Measurements from ENCODE around the gene JAZF1. TPM values are rescaled to one million over a fixed set of nuclear protein-coding genes. Genes with fewer than 3 reads are reported as not detected.

JAZF1 gene
- total RNA-seq, 2 donors from 2014 or later = 13.9 to 16.5 TPM

GRCh38 chr7:27971171-27971812 is 209.3 kb downstream of the JAZF1 start:
- Histone ChIP-seq H3K4me1 (ENCODE audit: control insufficient read depth in 1 of 2, low read depth in 2 of 2) (peaks cover 0 to 5% of the 10 kb centered on the region in 2 donors), H3K27me3 (replicated peaks; ENCODE audit: insufficient read depth) (no peaks in the 10 kb centered on the region), H3K4me3 (no peak overlapping the region), H3K36me3 (no peaks in the 10 kb centered on the region), H3K27ac (no peak overlapping the region), H3K9me3 (no peaks in the 10 kb centered on the region)
- DNase-seq (ENCODE audit: low spot score) (no peak), ATAC-seq (ENCODE audit: insufficient number of reproducible peaks, low FRiP score, low read depth) (no peak)
- TF ChIP-seq CTCF (IDR thresholded peaks at IDR 0.05) = no peak

- ATAC-seq (ENCODE audit: insufficient number of reproducible peaks, low FRiP score, low read depth) (no peak), DNase-seq (ENCODE audit: low spot score) (no peak)
- H3K27ac ChIP-seq = no peak overlapping the region
- H3K27me3 ChIP-seq (replicated peaks; ENCODE audit: insufficient read depth) = no peaks in the 10 kb centered on the region
- H3K36me3 ChIP-seq = no peaks in the 10 kb centered on the region
- peaks cover 0 to 5% of the 10 kb centered on the region in 2 donors for H3K4me1 ChIP-seq (ENCODE audit: control insufficient read depth in 1 of 2, low read depth in 2 of 2)
- no peak overlapping the region for H3K4me3 ChIP-seq
- no peaks in the 10 kb centered on the region for H3K9me3 ChIP-seq
- no peak for TF ChIP-seq CTCF (IDR thresholded peaks at IDR 0.05)
Observed at GRCh38 chr7:27970350-27970749, 210.2 kb downstream of the JAZF1 start.

GRCh38 chr7:27969346-27969745 is 211.2 kb downstream of the JAZF1 start:
- no peak for DNase-seq (ENCODE audit: low spot score)
- H3K27ac ChIP-seq = no peak overlapping the region
- ATAC-seq (ENCODE audit: insufficient number of reproducible peaks, low FRiP score, low read depth) = no peak
- no peaks in the 10 kb centered on the region for H3K27me3 ChIP-seq (replicated peaks; ENCODE audit: insufficient read depth)
- H3K4me3 ChIP-seq = no peak overlapping the region
- H3K9me3 ChIP-seq = no peaks in the 10 kb centered on the region
- TF ChIP-seq CTCF (IDR thresholded peaks at IDR 0.05) = no peak
- H3K36me3 ChIP-seq = no peaks in the 10 kb centered on the region
- H3K4me1 ChIP-seq (ENCODE audit: control insufficient read depth in 1 of 2, low read depth in 2 of 2) = peaks cover 0 to 5% of the 10 kb centered on the region in 2 donors

GRCh38 chr7:27967639-27968038 is 213.0 kb downstream of the JAZF1 start:
- H3K27me3 ChIP-seq (replicated peaks; ENCODE audit: insufficient read depth) = no peaks in the 10 kb centered on the region
- no peak overlapping the region for H3K4me3 ChIP-seq
- no peaks in the 10 kb centered on the region for H3K36me3 ChIP-seq
- peaks cover 0 to 5% of the 10 kb centered on the region in 2 donors for H3K4me1 ChIP-seq (ENCODE audit: control insufficient read depth in 1 of 2, low read depth in 2 of 2)
- TF ChIP-seq CTCF (IDR thresholded peaks at IDR 0.05) = no peak
- ATAC-seq (ENCODE audit: insufficient number of reproducible peaks, low FRiP score, low read depth) (no peak), DNase-seq (ENCODE audit: low spot score) (no peak)
- H3K9me3 ChIP-seq = no peaks in the 10 kb centered on the region
- no peak overlapping the region for H3K27ac ChIP-seq

GRCh38 chr7:27966219-27966780 is 214.3 kb downstream of the JAZF1 start:
- no peak for ATAC-seq (ENCODE audit: insufficient number of reproducible peaks, low FRiP score, low read depth)
- no peak for TF ChIP-seq CTCF (IDR thresholded peaks at IDR 0.05)

More at GRCh38 chr7:27966219-27966780, 214.3 kb downstream of the JAZF1 start:
- H3K4me1 ChIP-seq (ENCODE audit: control insufficient read depth in 1 of 2, low read depth in 2 of 2) = peaks cover 0 to 5% of the 10 kb centered on the region in 2 donors
- H3K27me3 ChIP-seq (replicated peaks; ENCODE audit: insufficient read depth) = no peaks in the 10 kb centered on the region
- no peaks in the 10 kb centered on the region for H3K36me3 ChIP-seq
- no peak overlapping the region for H3K27ac ChIP-seq
- no peak for DNase-seq (ENCODE audit: low spot score)
- no peaks in the 10 kb centered on the region for H3K9me3 ChIP-seq
- no peak overlapping the region for H3K4me3 ChIP-seq
